GM23338 (cell line): ENCODE measurements around the gene DIAPH3. TPM values are rescaled to one million over a fixed set of nuclear protein-coding genes. Genes with fewer than 3 reads are reported as not detected.

Experiments
- CTCF ChIP-seq, 2 experiments: fragments of 200-600 bp in 1 of 2; sonication (generic) in 1 of 2; conservative IDR thresholded peaks; 2 replicates each; pipeline versions ENCODE4 v1.5.1 to v1.6.1; 2016 to 2017; ENCODE audit warnings: antibody characterized with exemption in 2 of 2, low read depth in 2 of 2, mild to moderate bottlenecking in 2 of 2, moderate library complexity in 1 of 2
- EZH2 ChIP-seq: fragments of 200-600 bp; sonication (generic); IDR thresholded peaks from one replicate; pipeline ENCODE4 v1.8.0; 2017; ENCODE audit warnings: antibody characterized with exemption, mild to moderate bottlenecking, low read depth; ENCODE audit not compliant: unreplicated experiment
- JUNB ChIP-seq: IDR thresholded peaks from one replicate; pipeline ENCODE4 v1.6.1; 2016; ENCODE audit warnings: antibody characterized with exemption; ENCODE audit not compliant: unreplicated experiment
- STAT1 ChIP-seq: IDR thresholded peaks from one replicate; pipeline ENCODE4 v1.6.1; 2016; ENCODE audit warnings: antibody characterized with exemption; ENCODE audit not compliant: unreplicated experiment
- ZNF114 ChIP-seq: fragments of 250-450 bp; sonication (Bioruptor Pico); IDR thresholded peaks from 2 replicates; pipeline ENCODE4 v1.5.0; 2020; ENCODE audit warnings: mild to moderate bottlenecking, moderate library complexity
- ZNF331 ChIP-seq: fragments of 250-450 bp; sonication (Bioruptor Pico); IDR thresholded peaks from 2 replicates; pipeline ENCODE4 v1.5.0; 2020; ENCODE audit warnings: low read depth, mild to moderate bottlenecking, moderate library complexity
- ZNF462 ChIP-seq: fragments of 250-450 bp; sonication (Bioruptor Pico); IDR thresholded peaks from 2 replicates; pipeline ENCODE4 v1.5.0; 2020; ENCODE audit warnings: mild to moderate bottlenecking, moderate library complexity
- polyA plus RNA-seq: library from polyadenylated mRNA; unstranded; fragments of >200 nt; fragmentation: Nextera tagmentation; extraction: Ambion mirVana; gene quantifications from 2 replicates; pipeline ENCODE4 v1.2.1, GENCODE V29; 2016
- total RNA-seq: library from RNA; depleted of rRNA; stranded (reverse); fragments of >200 nt; shearing (Covaris generic); gene quantifications from 2 replicates; pipeline ENCODE4 v1.2.3, GENCODE V29; 2014

Gene DIAPH3
- total and polyA plus RNA-seq, 2 experiments from 2014 or later = 23.4 to 30.2 TPM

- no peak for TF ChIP-seq ZNF462 (CRISPR knock-in tag)
- no peak for TF ChIP-seq ZNF114 (CRISPR knock-in tag)
- no peak for TF ChIP-seq EZH2
- no peak for TF ChIP-seq ZNF331 (CRISPR knock-in tag)
- TF ChIP-seq CTCF (conservative IDR thresholded peaks at IDR 0.05; ENCODE audit: low read depth in 2 of 2) = no peak
- no peak for TF ChIP-seq STAT1
- no peak for TF ChIP-seq JUNB
Observed at GRCh38 chr13:60165391-60166099, 1.8 kb upstream of the DIAPH3 start (continued).
